ENCODE measurements around the gene TIMM22. TPM values are rescaled to one million over a fixed set of nuclear protein-coding genes. Genes with fewer than 3 reads are reported as not detected.

Gene TIMM22
- total RNA-seq, 1 experiment from 2014 or later, result 14.0 TPM

DNA sequence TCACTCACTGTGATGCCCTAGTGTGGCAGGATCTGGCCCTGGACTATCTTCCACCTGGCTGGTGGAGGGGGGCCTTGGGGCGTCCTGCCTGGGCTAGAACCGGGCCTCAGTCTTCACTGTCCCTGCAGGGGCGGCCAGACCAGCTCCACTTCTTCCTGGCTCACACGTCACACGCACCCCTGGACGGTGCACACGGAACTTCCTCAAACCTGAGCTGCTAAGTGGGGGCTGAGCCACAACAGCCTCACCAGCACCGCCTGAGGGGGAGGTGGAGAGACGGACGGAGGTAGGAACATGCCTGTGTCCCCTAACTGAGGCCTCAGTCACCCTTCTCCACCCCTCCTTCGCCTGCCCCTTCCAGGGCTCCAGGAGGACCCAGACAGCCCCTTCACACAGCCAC lies 36.6 kb downstream of the TIMM22 start:
- DNase-seq (ENCODE audit: low read depth, low spot score) (no peak), ATAC-seq (no peak)
- Histone ChIP-seq H3K4me2 (ENCODE audit: low read length) (no peak overlapping the region), H2AFZ (ENCODE audit: low read depth, low read length, poor library complexity, severe bottlenecking) (no peak overlapping the region), H3K27ac (ENCODE audit: low read depth, low read length) (no peak overlapping the region), H3K9ac (ENCODE audit: low read length) (no peak overlapping the region), H3K4me3 (replicated peaks in 1 of 2; ENCODE audit: low read depth in 1 of 2, low read length in 2 of 2) (no peak overlapping the region), H4K20me1 (ENCODE audit: insufficient read depth) (no peaks in the 10 kb centered on the region), H3K27me3 (ENCODE audit: insufficient read depth, low read length) (no peaks in the 10 kb centered on the region), H3K36me3 (ENCODE audit: control insufficient read depth in 1 of 2, insufficient read depth in 2 of 2, low read length in 2 of 2) (no peaks in the 10 kb centered on the region), H3K9me2 (ENCODE audit: insufficient read depth) (no peaks in the 10 kb centered on the region), H3K4me1 (ENCODE audit: control insufficient read depth in 1 of 2, insufficient read depth in 2 of 2, low read length in 2 of 2) (peaks cover 0 to 5% of the 10 kb centered on the region in 2 experiments; a peak in 2 of 4 replicates), H3K9me3 (ENCODE audit: control insufficient read depth in 1 of 2, insufficient read depth in 1 of 2, low read depth in 1 of 2, low read length in 2 of 2) (no peaks in the 10 kb centered on the region), H3K79me2 (ENCODE audit: insufficient read depth, low read length) (no peaks in the 10 kb centered on the region)
- ChIA-PET RAD21 (ENCODE audit: low non-redundant PET in 1 of 2, low total read pairs in 2 of 2, uncharacterized antibody in 2 of 2, unreplicated experiment in 2 of 2) (no interaction called here), POLR2A (no interaction called here), CTCF (interaction anchor here (1.1 kb wide), 1 partner anchor 23 kb away, joined by 3 read pairs; no protein-coding TSS in a partner anchor)
- TF ChIP-seq EGR1 (IDR thresholded peaks at IDR 0.05; ENCODE audit: low read depth), result no peak
- no peak for TF ChIP-seq EZH2phosphoT487 (IDR thresholded peaks at IDR 0.05; ENCODE audit: borderline replicate concordance)
- TF ChIP-seq SIN3A (IDR thresholded peaks at IDR 0.05; ENCODE audit: low read depth), result no peak
- TF ChIP-seq, protein P1, sequence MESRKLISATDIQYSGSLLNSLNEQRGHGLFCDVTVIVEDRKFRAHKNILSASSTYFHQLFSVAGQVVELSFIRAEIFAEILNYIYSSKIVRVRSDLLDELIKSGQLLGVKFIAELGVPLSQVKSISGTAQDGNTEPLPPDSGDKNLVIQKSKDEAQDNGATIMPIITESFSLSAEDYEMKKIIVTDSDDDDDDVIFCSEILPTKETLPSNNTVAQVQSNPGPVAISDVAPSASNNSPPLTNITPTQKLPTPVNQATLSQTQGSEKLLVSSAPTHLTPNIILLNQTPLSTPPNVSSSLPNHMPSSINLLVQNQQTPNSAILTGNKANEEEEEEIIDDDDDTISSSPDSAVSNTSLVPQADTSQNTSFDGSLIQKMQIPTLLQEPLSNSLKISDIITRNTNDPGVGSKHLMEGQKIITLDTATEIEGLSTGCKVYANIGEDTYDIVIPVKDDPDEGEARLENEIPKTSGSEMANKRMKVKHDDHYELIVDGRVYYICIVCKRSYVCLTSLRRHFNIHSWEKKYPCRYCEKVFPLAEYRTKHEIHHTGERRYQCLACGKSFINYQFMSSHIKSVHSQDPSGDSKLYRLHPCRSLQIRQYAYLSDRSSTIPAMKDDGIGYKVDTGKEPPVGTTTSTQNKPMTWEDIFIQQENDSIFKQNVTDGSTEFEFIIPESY (IDR thresholded peaks at IDR 0.05; ENCODE audit: extremely low read depth, insufficient replicate concordance, low read length), result no peak
- no peak for TF ChIP-seq TCF7L2 (IDR thresholded peaks at IDR 0.05; ENCODE audit: borderline replicate concordance, extremely low read depth, insufficient read depth, insufficient read length)
- TF ChIP-seq YY1 (IDR thresholded peaks at IDR 0.05; ENCODE audit: extremely low read depth, insufficient replicate concordance, low read depth, low read length), result no peak
- no peak for TF ChIP-seq SRF (IDR thresholded peaks at IDR 0.05; ENCODE audit: low read depth)
- TF ChIP-seq CEBPB (IDR thresholded peaks at IDR 0.05; ENCODE audit: low read depth), result no peak
- TF ChIP-seq ELF1 (IDR thresholded peaks at IDR 0.05; ENCODE audit: borderline replicate concordance, low read depth), result no peak
- TF ChIP-seq SP1 (IDR thresholded peaks at IDR 0.05; ENCODE audit: low read depth), result no peak
- no peak for TF ChIP-seq EZH2 (IDR thresholded peaks at IDR 0.05)
- no peak for TF ChIP-seq POLR2A (IDR thresholded peaks at IDR 0.05; ENCODE audit: borderline replicate concordance, extremely low read depth, insufficient read depth, insufficient read length)
- no peak for TF ChIP-seq ZNF274 (IDR thresholded peaks at IDR 0.05; ENCODE audit: low read depth, low read length)
- TF ChIP-seq, protein P2, sequence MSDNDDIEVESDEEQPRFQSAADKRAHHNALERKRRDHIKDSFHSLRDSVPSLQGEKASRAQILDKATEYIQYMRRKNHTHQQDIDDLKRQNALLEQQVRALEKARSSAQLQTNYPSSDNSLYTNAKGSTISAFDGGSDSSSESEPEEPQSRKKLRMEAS (IDR thresholded peaks at IDR 0.05), result no peak
- TF ChIP-seq, protein P3, sequence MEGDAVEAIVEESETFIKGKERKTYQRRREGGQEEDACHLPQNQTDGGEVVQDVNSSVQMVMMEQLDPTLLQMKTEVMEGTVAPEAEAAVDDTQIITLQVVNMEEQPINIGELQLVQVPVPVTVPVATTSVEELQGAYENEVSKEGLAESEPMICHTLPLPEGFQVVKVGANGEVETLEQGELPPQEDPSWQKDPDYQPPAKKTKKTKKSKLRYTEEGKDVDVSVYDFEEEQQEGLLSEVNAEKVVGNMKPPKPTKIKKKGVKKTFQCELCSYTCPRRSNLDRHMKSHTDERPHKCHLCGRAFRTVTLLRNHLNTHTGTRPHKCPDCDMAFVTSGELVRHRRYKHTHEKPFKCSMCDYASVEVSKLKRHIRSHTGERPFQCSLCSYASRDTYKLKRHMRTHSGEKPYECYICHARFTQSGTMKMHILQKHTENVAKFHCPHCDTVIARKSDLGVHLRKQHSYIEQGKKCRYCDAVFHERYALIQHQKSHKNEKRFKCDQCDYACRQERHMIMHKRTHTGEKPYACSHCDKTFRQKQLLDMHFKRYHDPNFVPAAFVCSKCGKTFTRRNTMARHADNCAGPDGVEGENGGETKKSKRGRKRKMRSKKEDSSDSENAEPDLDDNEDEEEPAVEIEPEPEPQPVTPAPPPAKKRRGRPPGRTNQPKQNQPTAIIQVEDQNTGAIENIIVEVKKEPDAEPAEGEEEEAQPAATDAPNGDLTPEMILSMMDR (IDR thresholded peaks at IDR 0.05 in 2 of 3, conservative IDR thresholded peaks at IDR 0.05 in 1 of 3; ENCODE audit: borderline replicate concordance in 1 of 3, insufficient read depth in 1 of 3, low read depth in 2 of 3, low read length in 2 of 3), result no peak
- TF ChIP-seq, protein P4, sequence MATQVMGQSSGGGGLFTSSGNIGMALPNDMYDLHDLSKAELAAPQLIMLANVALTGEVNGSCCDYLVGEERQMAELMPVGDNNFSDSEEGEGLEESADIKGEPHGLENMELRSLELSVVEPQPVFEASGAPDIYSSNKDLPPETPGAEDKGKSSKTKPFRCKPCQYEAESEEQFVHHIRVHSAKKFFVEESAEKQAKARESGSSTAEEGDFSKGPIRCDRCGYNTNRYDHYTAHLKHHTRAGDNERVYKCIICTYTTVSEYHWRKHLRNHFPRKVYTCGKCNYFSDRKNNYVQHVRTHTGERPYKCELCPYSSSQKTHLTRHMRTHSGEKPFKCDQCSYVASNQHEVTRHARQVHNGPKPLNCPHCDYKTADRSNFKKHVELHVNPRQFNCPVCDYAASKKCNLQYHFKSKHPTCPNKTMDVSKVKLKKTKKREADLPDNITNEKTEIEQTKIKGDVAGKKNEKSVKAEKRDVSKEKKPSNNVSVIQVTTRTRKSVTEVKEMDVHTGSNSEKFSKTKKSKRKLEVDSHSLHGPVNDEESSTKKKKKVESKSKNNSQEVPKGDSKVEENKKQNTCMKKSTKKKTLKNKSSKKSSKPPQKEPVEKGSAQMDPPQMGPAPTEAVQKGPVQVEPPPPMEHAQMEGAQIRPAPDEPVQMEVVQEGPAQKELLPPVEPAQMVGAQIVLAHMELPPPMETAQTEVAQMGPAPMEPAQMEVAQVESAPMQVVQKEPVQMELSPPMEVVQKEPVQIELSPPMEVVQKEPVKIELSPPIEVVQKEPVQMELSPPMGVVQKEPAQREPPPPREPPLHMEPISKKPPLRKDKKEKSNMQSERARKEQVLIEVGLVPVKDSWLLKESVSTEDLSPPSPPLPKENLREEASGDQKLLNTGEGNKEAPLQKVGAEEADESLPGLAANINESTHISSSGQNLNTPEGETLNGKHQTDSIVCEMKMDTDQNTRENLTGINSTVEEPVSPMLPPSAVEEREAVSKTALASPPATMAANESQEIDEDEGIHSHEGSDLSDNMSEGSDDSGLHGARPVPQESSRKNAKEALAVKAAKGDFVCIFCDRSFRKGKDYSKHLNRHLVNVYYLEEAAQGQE (IDR thresholded peaks at IDR 0.05; ENCODE audit: low read depth), result no peak
- BruUV-seq (replicated peaks), result no TSS peak
- intact Hi-C loops (cut with micrococcal nuclease), result no loop called here

Data from HCT116 (cell line).